GM12865 (cell line): Measurements from ENCODE around the gene SYT2.
"Not testable (repeated sequence)": the region's sequence is repeated elsewhere in the genome, so short reads cannot be mapped to it uniquely, and the experiment has no call there.

Experiments used
- DNase-seq: peaks from one replicate; pipeline ENCODE4 v3.0.0; 2010; ENCODE audit warnings: low read depth
- H3K4me3 ChIP-seq: 2 replicates; pipeline ENCODE4 v1.5.1; 2011; ENCODE audit warnings: mild to moderate bottlenecking, low read depth, low read length, control low read depth
- TF ChIP-seq, protein P1 (sequence below): IDR thresholded peaks from 2 replicates; pipeline ENCODE4 v1.5.1; 2011; ENCODE audit warnings: low read length, control low read depth, low read depth, inconsistent platforms; ENCODE audit not compliant: insufficient read depth; ENCODE audit errors: missing control alignments

The SYT2 gene

DNA sequence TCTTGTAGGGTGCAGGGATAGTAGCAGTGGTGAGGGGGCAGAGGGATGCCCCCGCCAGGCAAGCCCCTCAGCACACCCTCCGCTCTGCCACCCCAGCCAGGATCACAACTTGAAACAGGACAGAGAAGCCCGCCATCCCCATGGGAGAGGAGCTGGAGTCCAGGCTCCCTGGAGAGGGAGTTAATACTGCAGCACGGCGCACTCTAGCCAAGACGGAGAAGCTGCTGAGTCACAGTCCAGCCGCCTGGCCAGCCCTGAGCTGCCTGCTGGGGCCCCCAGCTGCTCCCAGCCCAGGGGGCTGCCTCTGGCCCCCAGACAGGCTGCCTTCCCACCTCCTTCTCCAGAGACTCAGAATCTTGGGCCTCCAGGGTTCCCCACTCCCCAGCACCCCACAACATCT lies 87.2 kb downstream of the SYT2 start:
- H3K4me3 ChIP-seq: no peak overlapping the region
- TF ChIP-seq, protein P1, sequence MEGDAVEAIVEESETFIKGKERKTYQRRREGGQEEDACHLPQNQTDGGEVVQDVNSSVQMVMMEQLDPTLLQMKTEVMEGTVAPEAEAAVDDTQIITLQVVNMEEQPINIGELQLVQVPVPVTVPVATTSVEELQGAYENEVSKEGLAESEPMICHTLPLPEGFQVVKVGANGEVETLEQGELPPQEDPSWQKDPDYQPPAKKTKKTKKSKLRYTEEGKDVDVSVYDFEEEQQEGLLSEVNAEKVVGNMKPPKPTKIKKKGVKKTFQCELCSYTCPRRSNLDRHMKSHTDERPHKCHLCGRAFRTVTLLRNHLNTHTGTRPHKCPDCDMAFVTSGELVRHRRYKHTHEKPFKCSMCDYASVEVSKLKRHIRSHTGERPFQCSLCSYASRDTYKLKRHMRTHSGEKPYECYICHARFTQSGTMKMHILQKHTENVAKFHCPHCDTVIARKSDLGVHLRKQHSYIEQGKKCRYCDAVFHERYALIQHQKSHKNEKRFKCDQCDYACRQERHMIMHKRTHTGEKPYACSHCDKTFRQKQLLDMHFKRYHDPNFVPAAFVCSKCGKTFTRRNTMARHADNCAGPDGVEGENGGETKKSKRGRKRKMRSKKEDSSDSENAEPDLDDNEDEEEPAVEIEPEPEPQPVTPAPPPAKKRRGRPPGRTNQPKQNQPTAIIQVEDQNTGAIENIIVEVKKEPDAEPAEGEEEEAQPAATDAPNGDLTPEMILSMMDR: no peak
- no peak for DNase-seq

DNA sequence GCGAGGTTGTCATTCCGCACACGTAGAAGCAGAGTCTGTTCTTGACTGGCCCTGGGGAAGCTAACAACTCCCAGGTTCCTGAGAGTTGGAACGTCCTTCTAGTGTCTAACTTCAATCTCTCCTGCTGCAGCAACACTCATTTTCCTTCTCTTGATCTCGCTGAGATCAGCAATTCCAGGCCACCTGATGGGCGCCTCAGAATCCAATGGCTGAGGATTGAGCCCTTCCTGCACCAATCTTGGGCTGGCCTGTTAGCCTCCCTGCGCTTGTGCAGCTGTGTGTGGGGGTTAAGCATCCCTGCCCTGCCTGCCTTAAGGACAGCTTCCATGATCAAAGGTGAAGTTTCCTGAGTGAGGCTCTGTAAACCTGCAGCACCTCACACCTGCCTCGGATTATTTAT lies 87.9 kb downstream of the SYT2 start:
- no peak overlapping the region for H3K4me3 ChIP-seq
- TF ChIP-seq, protein P1: no peak
- no peak for DNase-seq

DNA sequence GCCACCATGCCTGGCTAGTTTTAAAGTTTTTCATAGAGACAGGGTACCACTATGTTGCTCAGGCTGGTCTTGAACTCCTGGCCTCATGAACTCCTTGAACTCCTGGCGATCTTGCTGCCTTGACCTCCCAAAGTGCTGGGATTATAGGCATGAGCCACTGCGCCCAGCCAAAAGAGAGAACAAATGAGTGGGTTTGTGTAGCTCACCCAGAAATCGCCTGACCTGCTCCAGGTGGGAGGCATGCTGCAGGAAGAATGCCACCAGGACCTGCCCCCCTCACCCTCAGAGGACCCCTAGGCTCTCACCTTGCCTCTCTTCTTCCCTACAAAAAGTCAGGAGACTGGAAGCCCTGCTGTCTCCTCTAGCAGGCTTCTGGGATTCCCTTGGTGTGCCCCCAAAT lies 88.8 kb downstream of the SYT2 start:
- DNase-seq: no peak
- TF ChIP-seq, protein P1: no peak
- H3K4me3 ChIP-seq: no peak overlapping the region

GRCh38 chr1:202620036-202620435 lies 90.2 kb downstream of the SYT2 start:
- DNase-seq, H3K4me3 ChIP-seq: not testable (repeated sequence)

DNA sequence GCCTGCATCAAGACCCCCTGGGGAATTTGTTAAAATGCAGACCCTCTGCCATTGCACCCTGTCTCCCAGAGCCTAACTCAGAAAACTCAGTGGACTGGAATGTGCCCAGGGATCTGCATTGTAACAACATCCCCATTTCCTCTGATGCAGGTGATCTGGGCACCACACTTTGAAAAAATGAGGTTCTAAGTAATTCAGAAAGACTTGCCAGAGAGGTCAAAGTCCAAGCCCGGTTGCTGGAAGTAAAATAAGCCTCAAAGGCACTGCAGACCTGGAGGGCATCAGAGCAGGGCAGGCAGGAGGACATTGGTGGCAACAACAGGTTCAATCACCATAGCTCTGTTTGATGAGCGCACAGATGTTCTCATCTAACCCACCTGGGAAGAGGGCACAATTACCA lies 90.7 kb downstream of the SYT2 start:
- no peak for DNase-seq
- no peak overlapping the region for H3K4me3 ChIP-seq
- TF ChIP-seq, protein P1: no peak

GRCh38 chr1:202619012-202619411 lies 91.2 kb downstream of the SYT2 start:
- DNase-seq, H3K4me3 ChIP-seq: not testable (repeated sequence)

GRCh38 chr1:202616355-202616915 lies 93.8 kb downstream of the SYT2 start:
- peak; percentile 77 for DNase-seq
- no peak overlapping the region for H3K4me3 ChIP-seq

More at GRCh38 chr1:202616355-202616915, 93.8 kb downstream of the SYT2 start:
- TF ChIP-seq, protein P1: no peak
